Breast epithelium (tissue), 3 donors: ENCODE results near the gene TPSG1.
"Not testable (repeated sequence)": the region's sequence is repeated elsewhere in the genome, so short reads cannot be mapped to it uniquely, and the experiment has no call there.

Experiments used
- POLR2A ChIP-seq: fragments of 450-650 bp; IDR thresholded peaks from one replicate; pipeline ENCODE4 v1.6.1; 2016; ENCODE audit warnings: antibody characterized with exemption, mild to moderate bottlenecking, moderate library complexity
- POLR2AphosphoS5 ChIP-seq, 3 donors: sonication (generic); formaldehyde crosslinking; IDR thresholded peaks; one replicate each; pipeline ENCODE4 v1.6.1; 2017; ENCODE audit warnings: antibody characterized with exemption in 3 of 3
- TF ChIP-seq, protein P1 (sequence below), 3 donors: fragments of 450-650 bp; IDR thresholded peaks; one replicate each; pipeline ENCODE4 v1.5.1; 2016 to 2017; ENCODE audit warnings: antibody characterized with exemption in 3 of 3, mild to moderate bottlenecking in 3 of 3, moderate library complexity in 3 of 3

DNA sequence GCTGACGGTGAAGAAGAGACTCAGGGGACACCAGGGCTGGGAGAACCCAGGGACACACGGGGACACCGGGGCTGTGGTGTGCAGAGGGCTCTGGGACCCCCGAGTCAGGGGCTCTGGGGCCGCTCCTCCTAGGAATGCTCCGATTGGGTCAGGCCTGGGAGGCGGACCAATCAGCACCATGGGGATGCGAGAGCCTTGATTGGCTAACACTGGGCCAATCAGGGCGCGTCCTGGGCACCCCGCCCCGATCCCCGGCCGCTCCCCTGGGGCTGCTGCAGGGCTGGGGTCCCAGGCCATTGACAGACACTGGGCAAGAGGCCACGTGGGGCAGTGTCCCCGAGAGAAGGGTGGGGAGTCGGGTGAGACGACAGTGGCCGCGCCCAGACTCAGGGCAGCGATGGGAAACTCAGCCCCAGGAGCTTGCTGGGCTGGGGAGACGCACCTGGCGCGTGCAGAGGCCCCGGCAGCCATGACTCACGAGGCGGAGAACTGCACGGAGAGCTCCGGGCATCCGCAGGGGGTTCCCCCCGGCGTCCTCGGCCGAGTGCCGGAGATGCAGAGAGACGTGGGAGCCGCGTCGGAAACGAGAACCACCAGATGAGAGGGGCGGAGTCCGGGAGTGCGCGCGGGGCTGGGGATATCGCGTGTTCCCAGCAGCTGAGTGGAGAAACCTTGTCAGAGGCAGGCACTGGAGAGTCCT, 7.1 kb upstream of the TPSG1 start:
- TF ChIP-seq, protein P1, sequence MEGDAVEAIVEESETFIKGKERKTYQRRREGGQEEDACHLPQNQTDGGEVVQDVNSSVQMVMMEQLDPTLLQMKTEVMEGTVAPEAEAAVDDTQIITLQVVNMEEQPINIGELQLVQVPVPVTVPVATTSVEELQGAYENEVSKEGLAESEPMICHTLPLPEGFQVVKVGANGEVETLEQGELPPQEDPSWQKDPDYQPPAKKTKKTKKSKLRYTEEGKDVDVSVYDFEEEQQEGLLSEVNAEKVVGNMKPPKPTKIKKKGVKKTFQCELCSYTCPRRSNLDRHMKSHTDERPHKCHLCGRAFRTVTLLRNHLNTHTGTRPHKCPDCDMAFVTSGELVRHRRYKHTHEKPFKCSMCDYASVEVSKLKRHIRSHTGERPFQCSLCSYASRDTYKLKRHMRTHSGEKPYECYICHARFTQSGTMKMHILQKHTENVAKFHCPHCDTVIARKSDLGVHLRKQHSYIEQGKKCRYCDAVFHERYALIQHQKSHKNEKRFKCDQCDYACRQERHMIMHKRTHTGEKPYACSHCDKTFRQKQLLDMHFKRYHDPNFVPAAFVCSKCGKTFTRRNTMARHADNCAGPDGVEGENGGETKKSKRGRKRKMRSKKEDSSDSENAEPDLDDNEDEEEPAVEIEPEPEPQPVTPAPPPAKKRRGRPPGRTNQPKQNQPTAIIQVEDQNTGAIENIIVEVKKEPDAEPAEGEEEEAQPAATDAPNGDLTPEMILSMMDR (IDR thresholded peaks at IDR 0.05): not testable (repeated sequence)
- not testable (repeated sequence) for TF ChIP-seq POLR2A; POLR2AphosphoS5 (IDR thresholded peaks at IDR 0.05)
